PC-9 (cell line): Measurements from ENCODE around the gene CCNY. TPM values are rescaled to one million over a fixed set of nuclear protein-coding genes. Genes with fewer than 3 reads are reported as not detected.

Experiments used
- BruUV-seq: library from RNA; stranded (reverse); fragments of 400-500 nt; replicated peaks from 2 replicates; lab custom pipeline; 2021; lab: Mats Ljungman, UMichigan
- CTCF ChIA-PET: fragments of 300-600 bp; sonication (Branson Sonifier 250); formaldehyde crosslinking; loops from one replicate; lab custom pipeline; 2022; ENCODE audit warnings: antibody characterized with exemption; lab: Charles Lee
- POLR2A ChIA-PET: fragments of 300-600 bp; sonication (Branson Sonifier 250); formaldehyde crosslinking; loops from one replicate; lab custom pipeline; 2022; ENCODE audit warnings: antibody characterized with exemption; ENCODE audit not compliant: unreplicated experiment; lab: Charles Lee
- DNase-seq, 2 experiments: peaks; one replicate each; pipeline versions ENCODE4 v3.0.0 to v3.0.0-alpha.2; 2015 to 2022; ENCODE audit warnings: mixed read lengths in 1 of 2
- H2AFZ ChIP-seq: fragments of 200-600 bp; sonication (generic); 2 replicates; pipeline ENCODE4 v1.8.1; 2017; ENCODE audit warnings: antibody characterized with exemption
- H3F3A ChIP-seq: fragments of 200-600 bp; sonication (generic); 2 replicates; pipeline ENCODE4 v1.8.1; 2017; ENCODE audit warnings: antibody characterized with exemption, mild to moderate bottlenecking, low read depth; ENCODE audit not compliant: insufficient read depth
- H3K27ac ChIP-seq: fragments of 200-600 bp; sonication (generic); 2 replicates; pipeline ENCODE4 v1.6.1; 2016; ENCODE audit warnings: mixed run types
- H3K27me3 ChIP-seq: fragments of 200-600 bp; sonication (generic); 2 replicates; pipeline ENCODE4 v1.6.1; 2016; ENCODE audit warnings: low read depth, mixed run types; ENCODE audit not compliant: insufficient read depth
- H3K36me3 ChIP-seq: fragments of 200-600 bp; sonication (generic); 2 replicates; pipeline ENCODE4 v1.6.1; 2016; ENCODE audit warnings: low read depth, mixed run types
- H3K4me1 ChIP-seq: fragments of 200-600 bp; sonication (generic); replicated peaks from 2 replicates; pipeline ENCODE4 v1.6.1; 2016; ENCODE audit warnings: mixed run types; ENCODE audit not compliant: insufficient read depth
- H3K4me2 ChIP-seq: fragments of 200-600 bp; sonication (generic); 2 replicates; pipeline ENCODE4 v1.6.1; 2017; ENCODE audit warnings: mixed run types
- H3K4me3 ChIP-seq: fragments of 200-600 bp; sonication (generic); 2 replicates; pipeline ENCODE4 v1.6.1; 2016; ENCODE audit warnings: mixed run types
- H3K79me2 ChIP-seq: fragments of 200-600 bp; sonication (generic); 2 replicates; pipeline ENCODE4 v1.6.1; 2017; ENCODE audit warnings: low read depth, mixed run types
- H3K9me2 ChIP-seq: fragments of 200-600 bp; sonication (generic); 2 replicates; pipeline ENCODE4 v1.8.1; 2017; ENCODE audit warnings: mild to moderate bottlenecking; ENCODE audit not compliant: insufficient read depth
- H3K9me3 ChIP-seq: fragments of 200-600 bp; sonication (generic); 2 replicates; pipeline ENCODE4 v1.8.1; 2016; ENCODE audit warnings: low read depth; ENCODE audit not compliant: insufficient read depth
- H4K20me1 ChIP-seq: fragments of 200-600 bp; sonication (generic); 2 replicates; pipeline ENCODE4 v1.8.1; 2017; ENCODE audit not compliant: insufficient read depth
- CTCF ChIP-seq: fragments of 200-600 bp; sonication (generic); conservative IDR thresholded peaks from 2 replicates; pipeline ENCODE4 v1.6.1; 2017; ENCODE audit warnings: mixed run types, antibody characterized with exemption, mild to moderate bottlenecking, moderate library complexity
- EZH2 ChIP-seq: fragments of 200-600 bp; sonication (generic); IDR thresholded peaks from 2 replicates; pipeline ENCODE4 v1.8.0; 2017; ENCODE audit warnings: antibody characterized with exemption, low read depth
- intact Hi-C: fragments of 100-400 bp; cut with micrococcal nuclease; formaldehyde crosslinking; loops from one replicate; pipeline ENCODE4 v1.10.0; 2022; ENCODE audit not compliant: unreplicated experiment
- total RNA-seq: library from RNA; stranded (reverse); gene quantifications from 2 replicates; pipeline ENCODE4 v1.2.3, GENCODE V29; 2021

Gene CCNY
- total RNA-seq, 1 experiment from 2014 or later = 69.5 TPM

GRCh38 chr10:35390161-35390840 is 54.0 kb downstream of the CCNY start:
- ChIA-PET CTCF (no interaction called here), POLR2A (no interaction called here)
- intact Hi-C loops = no loop called here
- Histone ChIP-seq H3K9me3 (peaks cover 4% of the 10 kb centered on the region; the same call in 1 of the 2 replicates), H3K4me1 (peaks cover 4% of the 10 kb centered on the region; the same call in 1 of the 2 replicates), H3K27me3 (no peaks in the 10 kb centered on the region), H3K79me2 (peaks cover 43% of the 10 kb centered on the region), H4K20me1 (0 out of 2 replicates have a peak, but pooled peaks cover 5% of the 10 kb centered on the region), H3K9me2 (no peaks in the 10 kb centered on the region), H2AFZ (no peak overlapping the region), H3K4me3 (no peak overlapping the region), H3K27ac (no peak overlapping the region), H3K4me2 (no peak overlapping the region), H3F3A (no peaks in the 10 kb centered on the region), H3K36me3 (0 out of 2 replicates have a peak, but pooled peaks cover 7% of the 10 kb centered on the region)
- TF ChIP-seq EZH2 (no peak), CTCF (no peak)
- no TSS peak for BruUV-seq
- DNase-seq = no peak

GRCh38 chr10:35390843-35391152 is 54.5 kb downstream of the CCNY start:
- DNase-seq = no peak
- H3K4me2 ChIP-seq = no peak overlapping the region
- ChIA-PET CTCF (no interaction called here), POLR2A (no interaction called here)
- H3K36me3 ChIP-seq = 0 out of 2 replicates have a peak, but pooled peaks cover 7% of the 10 kb centered on the region
- peaks cover 4% of the 10 kb centered on the region; the same call in 1 of the 2 replicates for H3K4me1 ChIP-seq
- H3K4me3 ChIP-seq = no peak overlapping the region
- H3K27me3 ChIP-seq = no peaks in the 10 kb centered on the region
- no peaks in the 10 kb centered on the region for H3F3A ChIP-seq
- 0 out of 2 replicates have a peak, but pooled peaks cover 5% of the 10 kb centered on the region for H4K20me1 ChIP-seq
- peaks cover 4% of the 10 kb centered on the region; the same call in 1 of the 2 replicates for H3K9me3 ChIP-seq
- no TSS peak for BruUV-seq
- H2AFZ ChIP-seq = no peak overlapping the region
- H3K27ac ChIP-seq = no peak overlapping the region
- TF ChIP-seq EZH2 = no peak
- TF ChIP-seq CTCF = no peak
- peaks cover 40% of the 10 kb centered on the region for H3K79me2 ChIP-seq
- H3K9me2 ChIP-seq = no peaks in the 10 kb centered on the region
- intact Hi-C loops = no loop called here

GRCh38 chr10:35391153-35391953 is 55.0 kb downstream of the CCNY start:
- Histone ChIP-seq H2AFZ (no peak overlapping the region), H3K79me2 (peaks cover 35% of the 10 kb centered on the region), H3K9me3 (peaks cover 4% of the 10 kb centered on the region; the same call in 1 of the 2 replicates), H3K4me2 (no peak overlapping the region), H3K4me1 (peaks cover 4% of the 10 kb centered on the region; the same call in 1 of the 2 replicates), H3K27me3 (no peaks in the 10 kb centered on the region), H3K9me2 (no peaks in the 10 kb centered on the region), H3F3A (no peaks in the 10 kb centered on the region), H4K20me1 (0 out of 2 replicates have a peak, but pooled peaks cover 5% of the 10 kb centered on the region), H3K27ac (no peak overlapping the region), H3K36me3 (0 out of 2 replicates have a peak, but pooled peaks cover 7% of the 10 kb centered on the region), H3K4me3 (no peak overlapping the region)
- no peak for TF ChIP-seq CTCF
- TF ChIP-seq EZH2 = no peak
- CTCF ChIA-PET = no interaction called here
- POLR2A ChIA-PET = no interaction called here
- intact Hi-C loops = no loop called here
- no peak for DNase-seq
- BruUV-seq = no TSS peak
